NCI-H774 (cell line): Measurements from ENCODE around the gene FOXN3.

Source experiments
- DNase-seq: peaks from one replicate; lab custom pipeline; 2025; lab: John Stamatoyannopoulos, UW

Gene FOXN3

DNA sequence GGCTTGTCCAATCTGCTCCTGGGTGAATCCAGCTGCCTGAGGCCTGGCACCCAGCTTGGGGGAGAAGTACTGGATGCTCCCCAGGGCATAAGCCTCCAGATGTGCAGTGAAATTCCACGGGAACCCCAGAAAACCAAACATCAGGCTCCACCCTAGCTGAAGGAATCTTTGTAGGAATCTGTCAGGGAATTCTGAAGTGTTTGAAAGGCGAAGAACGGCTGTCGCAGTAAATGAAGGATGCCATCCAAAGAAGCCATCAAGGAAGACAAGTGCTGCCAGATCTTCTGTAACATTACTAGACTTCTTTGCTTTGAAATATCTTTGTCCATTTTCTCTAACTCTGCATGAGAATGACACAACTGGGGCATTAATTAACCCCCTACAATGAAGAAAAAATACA is 219.4 kb downstream of the FOXN3 start:
- DNase-seq: no peak

- DNase-seq: no peak
Observed at GRCh38 chr14:89196545-89196944, 220.5 kb downstream of the FOXN3 start.

DNA sequence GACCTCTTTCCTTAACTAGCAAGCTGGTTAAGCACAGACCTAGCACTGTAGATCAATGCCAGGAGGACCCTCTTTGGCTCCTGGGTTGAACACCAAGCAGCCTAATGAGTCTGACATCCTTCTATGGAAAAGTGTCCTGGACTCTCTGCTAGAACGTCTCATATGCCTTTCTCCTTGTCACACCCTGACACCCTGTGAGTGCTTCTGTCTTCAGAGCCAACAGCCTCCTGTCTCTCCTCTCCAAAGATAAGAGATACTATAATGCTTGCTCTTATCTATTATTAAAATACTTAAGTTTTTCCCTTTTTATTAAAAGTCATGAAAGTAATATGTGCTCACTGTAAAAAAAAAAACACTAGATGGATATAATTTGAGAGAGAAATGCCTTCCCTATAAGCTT is 222.7 kb downstream of the FOXN3 start:
- no peak for DNase-seq

GRCh38 chr14:89190765-89191513 is 226.1 kb downstream of the FOXN3 start:
- DNase-seq: peak; percentile 91

- no peak for DNase-seq
Observed at GRCh38 chr14:89188492-89188891, 228.5 kb downstream of the FOXN3 start.

- DNase-seq: no peak
Observed at GRCh38 chr14:89187501-89187900, 229.5 kb downstream of the FOXN3 start.

GRCh38 chr14:89186856-89187376 is 230.1 kb downstream of the FOXN3 start:
- DNase-seq: no peak

GRCh38 chr14:89185919-89186855 is 230.8 kb downstream of the FOXN3 start:
- DNase-seq: no peak

DNA sequence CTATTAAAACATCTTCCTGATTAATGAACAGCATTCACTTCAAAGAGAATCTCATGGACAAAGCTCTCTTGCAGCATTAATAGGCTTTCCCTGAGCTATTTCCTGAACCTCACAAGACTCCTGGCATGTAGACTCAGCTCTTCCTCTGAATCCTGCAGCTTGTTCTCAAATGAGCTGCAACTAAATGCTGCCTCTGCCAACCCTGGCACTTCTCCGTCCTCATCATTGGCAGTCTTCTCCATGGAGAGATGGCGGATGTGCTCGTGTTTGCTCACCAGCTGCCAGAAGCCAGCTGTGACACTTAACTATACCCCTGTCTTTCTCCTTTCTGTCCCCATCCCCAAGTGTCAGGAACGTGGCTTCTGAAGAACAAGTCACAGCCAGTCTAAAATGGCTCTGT is 232.1 kb downstream of the FOXN3 start:
- DNase-seq: no peak

DNA sequence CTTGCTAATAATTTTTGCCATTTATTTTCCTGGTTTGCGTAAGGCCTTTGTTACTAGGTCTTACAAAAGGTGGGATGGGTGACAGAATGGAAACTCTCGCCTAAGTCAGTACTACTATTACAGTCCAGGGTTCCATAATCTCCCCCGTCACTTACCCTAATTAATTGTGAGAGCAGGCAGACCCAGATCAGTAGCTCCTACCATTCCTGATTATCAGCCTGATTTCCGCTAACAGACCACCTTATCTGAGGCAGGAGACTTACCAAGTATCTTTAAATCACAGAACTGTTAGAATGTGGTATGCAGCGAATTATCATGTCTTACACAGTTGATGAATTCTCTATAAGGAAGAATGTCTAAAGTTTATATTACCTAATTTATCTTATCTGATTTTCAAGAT is 234.7 kb downstream of the FOXN3 start:
- no peak for DNase-seq

GRCh38 chr14:89180546-89180945 is 236.5 kb downstream of the FOXN3 start:
- no peak for DNase-seq

- no peak for DNase-seq
Observed at GRCh38 chr14:89179891-89180404, 237.1 kb downstream of the FOXN3 start.

DNA sequence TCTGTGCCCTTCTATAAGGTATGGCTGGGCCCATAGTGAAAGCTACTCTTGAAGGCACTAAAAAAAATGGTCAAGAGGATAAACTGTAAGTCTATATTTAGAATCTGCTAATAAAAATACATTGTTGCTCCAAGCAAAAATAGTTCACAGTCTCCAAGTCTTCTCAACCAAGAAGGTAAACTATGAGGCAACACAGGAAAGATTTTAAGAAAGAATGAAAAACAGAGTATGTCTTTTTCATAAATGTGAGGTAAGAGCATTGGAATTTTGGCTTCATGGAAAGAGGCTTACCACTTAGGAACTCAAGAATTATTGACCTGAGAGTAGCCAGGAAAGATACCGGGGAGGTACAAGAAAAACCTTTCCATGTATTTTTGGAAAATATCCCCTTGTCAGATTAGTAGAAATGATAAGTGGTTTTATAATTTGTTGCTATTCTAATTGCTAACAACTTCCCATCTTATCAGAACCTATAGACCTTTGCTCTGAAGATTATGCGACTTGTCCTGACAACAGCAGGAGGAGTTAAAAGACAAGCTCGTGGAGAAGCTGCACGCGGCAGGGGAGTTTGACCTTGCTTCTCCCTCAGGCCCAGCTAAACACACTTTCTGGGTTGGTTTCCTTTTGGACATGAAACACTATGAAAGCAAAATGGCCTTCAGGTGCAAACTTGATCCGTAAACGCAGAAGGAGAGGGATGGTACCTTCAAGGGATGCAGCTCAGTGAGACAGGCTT is 238.1 kb downstream of the FOXN3 start:
- no peak for DNase-seq

DNA sequence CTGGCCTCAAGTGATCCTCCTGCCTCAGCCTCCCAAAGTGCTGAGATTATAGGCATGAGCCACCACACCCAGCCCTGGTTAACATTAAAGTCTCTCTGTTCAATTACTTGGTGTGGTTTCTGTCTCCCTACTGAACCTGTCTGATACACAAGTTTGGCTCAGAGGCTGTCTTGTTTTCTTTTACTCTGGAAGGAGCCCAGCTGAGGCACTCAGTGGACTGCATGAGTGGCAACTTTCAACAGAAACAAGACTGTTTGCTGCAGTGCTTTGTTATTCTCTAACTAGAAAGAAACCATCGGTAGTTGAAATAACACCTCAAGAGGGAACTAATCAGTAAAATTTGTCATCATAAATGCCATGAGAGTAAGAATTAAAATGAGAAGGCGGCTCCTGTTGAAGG is 238.7 kb downstream of the FOXN3 start:
- DNase-seq: no peak

DNA sequence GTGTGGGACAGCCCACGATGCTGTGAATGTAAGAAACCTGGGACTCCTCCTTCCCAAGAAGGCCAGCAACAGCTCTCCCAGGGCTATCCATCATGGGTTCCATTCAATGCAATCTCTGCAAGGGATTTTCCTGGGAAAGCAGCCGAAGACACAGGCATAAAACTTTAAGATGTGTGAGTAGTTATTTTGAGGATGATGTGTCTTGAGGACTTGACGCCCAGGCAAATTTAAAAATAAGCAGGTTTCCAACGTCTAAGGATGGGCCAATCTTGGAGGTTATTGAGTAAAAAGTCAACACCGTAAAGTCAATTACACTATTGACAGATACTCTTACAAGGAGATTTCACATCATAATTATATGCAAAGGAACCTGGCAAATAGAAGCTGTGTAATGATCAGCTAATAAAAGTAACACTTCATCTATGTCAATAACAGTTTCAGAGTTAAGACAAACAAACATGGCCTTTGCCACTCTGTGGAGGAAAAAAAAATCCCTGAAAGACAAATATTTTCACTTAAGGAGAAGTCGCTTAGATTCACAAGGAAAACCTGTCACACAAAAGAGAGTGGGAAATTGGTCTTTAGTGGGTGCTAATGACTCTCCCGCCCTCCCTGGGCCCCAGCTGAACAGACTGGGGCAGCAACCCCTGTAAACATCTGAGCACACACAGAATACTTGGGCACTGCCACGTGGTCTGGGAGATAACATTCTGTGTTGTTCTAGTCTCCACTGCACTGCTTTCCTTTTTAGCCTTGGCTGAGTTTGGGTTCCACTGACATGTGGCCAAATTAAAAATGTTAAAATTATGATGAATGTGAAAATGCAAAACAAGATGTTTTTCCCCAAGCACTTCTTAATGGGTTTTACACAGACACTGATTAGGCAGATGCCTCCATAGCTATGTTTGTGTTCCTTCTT is 240.9 kb downstream of the FOXN3 start:
- DNase-seq: no peak

DNA sequence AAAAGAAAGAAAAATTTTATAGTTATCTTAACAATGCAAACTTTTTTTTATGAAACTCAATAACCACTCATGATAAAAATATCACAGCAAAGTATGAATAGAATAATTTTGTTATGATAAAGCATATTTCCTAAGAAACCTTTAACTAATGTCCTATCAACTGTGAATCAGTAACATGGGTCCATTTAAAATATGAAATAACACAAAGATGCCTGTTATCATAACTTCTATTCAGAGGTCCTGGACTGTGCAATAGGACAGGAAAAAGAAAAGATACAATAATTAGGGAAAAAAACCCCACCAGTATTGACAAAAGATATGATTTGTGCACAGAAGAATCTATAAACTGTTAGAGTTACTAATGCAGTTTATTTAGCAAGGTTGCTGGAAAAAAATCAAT is 245.4 kb downstream of the FOXN3 start:
- no peak for DNase-seq

DNA sequence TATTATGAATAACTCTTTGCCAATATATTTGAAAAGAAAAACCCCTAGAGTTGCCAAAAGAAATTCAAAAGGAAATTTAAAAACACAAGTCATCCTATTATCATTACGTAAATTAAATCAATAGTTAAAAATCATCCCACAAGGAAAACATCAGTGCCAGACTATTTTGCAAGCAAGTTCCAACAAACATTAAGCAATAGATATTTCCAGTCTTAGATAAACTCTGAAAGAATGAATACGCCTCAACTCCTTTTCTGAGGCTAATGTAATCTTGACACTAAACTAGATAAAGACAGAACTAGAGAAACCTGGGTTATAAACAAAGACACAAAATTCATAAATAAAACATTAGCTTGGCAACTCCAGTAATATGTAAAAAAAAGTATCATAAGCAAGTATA is 245.9 kb downstream of the FOXN3 start:
- DNase-seq: no peak

- no peak for DNase-seq
Observed at GRCh38 chr14:89167705-89168104, 249.3 kb downstream of the FOXN3 start.

GRCh38 chr14:89166633-89167032 is 250.4 kb downstream of the FOXN3 start:
- no peak for DNase-seq

GRCh38 chr14:89165189-89166181 is 251.5 kb downstream of the FOXN3 start:
- no peak for DNase-seq
